ENCODE measurements around the gene TMEM236.

DNA sequence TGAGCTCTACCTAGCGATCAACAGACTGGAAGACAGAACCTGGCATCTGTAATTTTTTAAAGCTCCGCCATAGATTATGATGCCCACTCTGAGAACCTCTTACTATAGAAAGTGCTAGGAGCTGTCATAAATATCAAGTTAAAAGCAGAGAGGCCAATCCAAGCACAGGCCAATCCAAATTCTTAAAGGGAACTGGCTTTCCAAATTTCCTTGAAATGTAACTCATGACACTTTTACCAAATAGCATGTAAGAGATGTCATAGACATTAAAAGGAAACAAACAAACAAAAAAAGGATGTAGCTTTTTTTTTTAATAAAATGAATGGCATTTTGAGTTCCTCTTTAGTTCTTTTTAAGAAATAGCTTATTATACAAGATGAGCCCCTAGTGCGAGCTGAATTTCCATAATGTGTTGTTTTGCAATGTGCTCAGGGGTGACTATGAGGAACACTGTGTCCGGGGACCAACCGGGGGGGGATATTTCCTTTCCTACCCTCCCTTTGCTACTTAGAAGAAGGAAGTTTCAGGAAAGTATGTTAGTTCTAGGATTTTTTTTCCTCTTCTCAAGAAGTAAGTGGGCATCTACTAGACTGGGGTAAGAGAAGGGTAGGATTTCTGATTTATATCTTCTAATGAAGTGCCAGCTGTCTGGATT is 33.4 kb downstream of the TMEM236 start:
- TF ChIP-seq, protein P1, sequence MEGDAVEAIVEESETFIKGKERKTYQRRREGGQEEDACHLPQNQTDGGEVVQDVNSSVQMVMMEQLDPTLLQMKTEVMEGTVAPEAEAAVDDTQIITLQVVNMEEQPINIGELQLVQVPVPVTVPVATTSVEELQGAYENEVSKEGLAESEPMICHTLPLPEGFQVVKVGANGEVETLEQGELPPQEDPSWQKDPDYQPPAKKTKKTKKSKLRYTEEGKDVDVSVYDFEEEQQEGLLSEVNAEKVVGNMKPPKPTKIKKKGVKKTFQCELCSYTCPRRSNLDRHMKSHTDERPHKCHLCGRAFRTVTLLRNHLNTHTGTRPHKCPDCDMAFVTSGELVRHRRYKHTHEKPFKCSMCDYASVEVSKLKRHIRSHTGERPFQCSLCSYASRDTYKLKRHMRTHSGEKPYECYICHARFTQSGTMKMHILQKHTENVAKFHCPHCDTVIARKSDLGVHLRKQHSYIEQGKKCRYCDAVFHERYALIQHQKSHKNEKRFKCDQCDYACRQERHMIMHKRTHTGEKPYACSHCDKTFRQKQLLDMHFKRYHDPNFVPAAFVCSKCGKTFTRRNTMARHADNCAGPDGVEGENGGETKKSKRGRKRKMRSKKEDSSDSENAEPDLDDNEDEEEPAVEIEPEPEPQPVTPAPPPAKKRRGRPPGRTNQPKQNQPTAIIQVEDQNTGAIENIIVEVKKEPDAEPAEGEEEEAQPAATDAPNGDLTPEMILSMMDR (conservative IDR thresholded peaks at IDR 0.05; ENCODE audit: low read length), result no peak
- no peak for TF ChIP-seq EZH2phosphoT487 (IDR thresholded peaks at IDR 0.05; ENCODE audit: borderline replicate concordance, low read depth, low read length)

Measured in OCI-LY7 (cell line).